Calu3 (cell line): ENCODE results near the gene PACS2. TPM values are rescaled to one million over a fixed set of nuclear protein-coding genes. Genes with fewer than 3 reads are reported as not detected.
A peak's percentile ranks its signal among the peaks of the same experiment; 100 is the strongest.

ENCODE experiments used
- BruUV-seq: library from RNA; stranded (reverse); fragments of 400-500 nt; replicated peaks from 2 replicates; lab custom pipeline; 2021; lab: Mats Ljungman, UMichigan
- CTCF ChIA-PET: fragments of 300-600 bp; sonication (Branson Sonifier 250); formaldehyde crosslinking; loops from one replicate; lab custom pipeline; 2022; ENCODE audit warnings: antibody characterized with exemption; lab: Charles Lee
- DNase-seq: peaks from one replicate; pipeline ENCODE4 v3.0.0; 2022
- H3K27ac Mint-ChIP-seq: one replicate; pipeline ENCODE4 v1.8.0; 2022; ENCODE audit warnings: mixed read lengths; ENCODE audit not compliant: unreplicated experiment
- H3K27me3 Mint-ChIP-seq: one replicate; pipeline ENCODE4 v1.8.0; 2022; ENCODE audit warnings: mixed read lengths; ENCODE audit not compliant: unreplicated experiment
- H3K36me3 Mint-ChIP-seq: one replicate; pipeline ENCODE4 v1.8.0; 2022; ENCODE audit warnings: mild to moderate bottlenecking, moderate library complexity, mixed read lengths; ENCODE audit not compliant: insufficient read depth, unreplicated experiment
- H3K4me1 Mint-ChIP-seq: one replicate; pipeline ENCODE4 v1.8.0; 2022; ENCODE audit warnings: mild to moderate bottlenecking, low read depth, mixed read lengths; ENCODE audit not compliant: unreplicated experiment
- H3K4me3 Mint-ChIP-seq: one replicate; pipeline ENCODE4 v1.8.0; 2022; ENCODE audit warnings: mild to moderate bottlenecking, low read depth, moderate library complexity, mixed read lengths; ENCODE audit not compliant: unreplicated experiment
- H3K9me3 Mint-ChIP-seq: one replicate; pipeline ENCODE4 v1.8.0; 2022; ENCODE audit warnings: low read depth, mixed read lengths; ENCODE audit not compliant: unreplicated experiment
- intact Hi-C: fragments of 100-400 bp; cut with micrococcal nuclease; formaldehyde crosslinking; loops from one replicate; pipeline ENCODE4 v1.10.0; 2022; ENCODE audit not compliant: unreplicated experiment
- total RNA-seq: library from RNA; stranded (reverse); gene quantifications from 2 replicates; pipeline ENCODE4 v1.2.3, GENCODE V29; 2022
- TF ChIP-seq, protein P1 (sequence below): fragments of 200-600 bp; IDR thresholded peaks from one replicate; pipeline ENCODE4 v1.8.0; 2022; ENCODE audit warnings: antibody characterized with exemption; ENCODE audit not compliant: unreplicated experiment

Gene PACS2
- total RNA-seq, 1 experiment from 2014 or later = 77.3 TPM

DNA sequence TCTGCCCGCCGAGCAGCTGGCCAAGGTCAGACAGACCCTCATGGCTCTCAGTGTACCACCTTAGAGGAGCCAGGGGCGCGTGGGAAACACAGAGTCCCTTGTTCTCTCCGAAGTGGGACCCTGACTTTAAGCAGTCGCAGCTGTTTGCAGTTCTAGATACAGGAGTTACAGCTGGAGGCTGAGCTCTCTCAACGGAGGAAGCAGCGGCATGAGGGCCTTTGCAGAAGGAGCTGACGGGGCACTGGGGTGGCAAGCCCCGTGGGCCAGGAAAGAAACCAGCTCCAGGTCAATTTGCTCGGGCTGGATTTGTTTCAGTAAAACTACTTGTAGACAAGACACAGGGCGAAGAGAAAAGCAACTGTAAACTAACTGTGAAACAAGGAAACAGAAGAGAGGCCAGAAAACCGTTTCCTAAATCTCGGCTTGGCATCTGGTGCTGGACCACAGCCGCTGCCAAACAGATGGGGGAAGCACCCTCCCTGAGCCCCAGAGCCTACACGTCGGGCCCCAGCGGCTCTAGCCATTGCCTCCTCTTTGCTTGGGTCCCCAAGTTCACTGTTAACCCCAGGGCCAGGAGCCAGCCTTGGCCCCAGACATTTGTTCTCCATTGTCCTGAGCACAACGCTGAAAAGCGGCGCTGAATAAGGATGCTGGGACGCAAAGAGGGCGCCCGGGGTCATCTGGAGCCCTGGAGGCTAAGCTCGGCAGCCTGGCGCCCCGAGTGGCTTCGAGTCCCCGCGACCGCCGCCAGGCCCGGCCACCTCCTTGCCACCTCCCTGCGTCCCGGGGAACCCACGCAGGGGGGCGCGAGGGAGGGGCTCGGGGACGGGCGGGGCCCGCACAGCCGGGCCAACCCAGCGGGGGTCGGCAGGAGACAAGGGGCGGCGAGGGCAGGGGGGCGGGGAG lies 914 bp upstream of the PACS2 start:
- TF ChIP-seq, protein P1, sequence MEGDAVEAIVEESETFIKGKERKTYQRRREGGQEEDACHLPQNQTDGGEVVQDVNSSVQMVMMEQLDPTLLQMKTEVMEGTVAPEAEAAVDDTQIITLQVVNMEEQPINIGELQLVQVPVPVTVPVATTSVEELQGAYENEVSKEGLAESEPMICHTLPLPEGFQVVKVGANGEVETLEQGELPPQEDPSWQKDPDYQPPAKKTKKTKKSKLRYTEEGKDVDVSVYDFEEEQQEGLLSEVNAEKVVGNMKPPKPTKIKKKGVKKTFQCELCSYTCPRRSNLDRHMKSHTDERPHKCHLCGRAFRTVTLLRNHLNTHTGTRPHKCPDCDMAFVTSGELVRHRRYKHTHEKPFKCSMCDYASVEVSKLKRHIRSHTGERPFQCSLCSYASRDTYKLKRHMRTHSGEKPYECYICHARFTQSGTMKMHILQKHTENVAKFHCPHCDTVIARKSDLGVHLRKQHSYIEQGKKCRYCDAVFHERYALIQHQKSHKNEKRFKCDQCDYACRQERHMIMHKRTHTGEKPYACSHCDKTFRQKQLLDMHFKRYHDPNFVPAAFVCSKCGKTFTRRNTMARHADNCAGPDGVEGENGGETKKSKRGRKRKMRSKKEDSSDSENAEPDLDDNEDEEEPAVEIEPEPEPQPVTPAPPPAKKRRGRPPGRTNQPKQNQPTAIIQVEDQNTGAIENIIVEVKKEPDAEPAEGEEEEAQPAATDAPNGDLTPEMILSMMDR = no peak
- CTCF ChIA-PET = interaction anchor here (0.7 to 1.3 kb wide), 3 partner anchors 13 to 222 kb away, joined by 3 to 7 read pairs (median 4); partner anchors contain the start of gene BRF1
- H3K36me3 Mint-ChIP-seq = peaks cover 21% of the 10 kb centered on the region
- BruUV-seq = no TSS peak
- H3K27ac Mint-ChIP-seq = no peak overlapping the region
- DNase-seq = peak; percentile 29
- intact Hi-C loops = no loop called here
- H3K4me1 Mint-ChIP-seq = peaks cover 15% of the 10 kb centered on the region
- peak overlapping the region; percentile 51 for H3K4me3 Mint-ChIP-seq
- H3K9me3 Mint-ChIP-seq = no peaks in the 10 kb centered on the region
- no peaks in the 10 kb centered on the region for H3K27me3 Mint-ChIP-seq

DNA sequence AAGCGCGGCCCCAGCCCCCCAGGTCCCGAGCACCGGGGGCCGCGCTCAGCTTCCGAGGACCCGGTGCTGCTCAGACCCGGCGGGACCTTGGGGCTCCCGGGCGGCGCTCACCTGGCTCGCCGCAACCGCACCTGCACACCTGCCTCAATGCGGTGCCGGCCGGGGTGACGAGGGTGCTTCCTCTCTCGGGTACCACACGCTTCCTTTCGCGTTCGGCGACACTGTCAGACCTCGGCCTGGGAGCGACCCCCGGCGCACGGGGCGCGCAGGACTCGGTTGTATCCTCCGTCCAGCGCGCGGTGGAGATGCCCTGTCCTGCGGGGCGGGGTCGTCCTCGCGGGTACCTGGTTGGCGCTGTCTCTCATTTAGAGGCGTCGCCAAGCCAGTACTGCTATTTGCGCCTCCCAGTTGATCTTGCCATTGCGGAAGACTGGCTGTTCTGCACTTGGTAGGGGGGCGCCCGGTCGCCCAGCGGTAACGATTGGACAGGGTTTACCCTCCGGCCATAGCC lies 718 bp downstream of the PACS2 start:
- CTCF ChIA-PET = interaction anchor here (1.3 kb wide), 1 partner anchor 14 kb away, joined by 7 read pairs; the partner anchor contains the start of gene BRF1
- intact Hi-C loops = no loop called here

DNA sequence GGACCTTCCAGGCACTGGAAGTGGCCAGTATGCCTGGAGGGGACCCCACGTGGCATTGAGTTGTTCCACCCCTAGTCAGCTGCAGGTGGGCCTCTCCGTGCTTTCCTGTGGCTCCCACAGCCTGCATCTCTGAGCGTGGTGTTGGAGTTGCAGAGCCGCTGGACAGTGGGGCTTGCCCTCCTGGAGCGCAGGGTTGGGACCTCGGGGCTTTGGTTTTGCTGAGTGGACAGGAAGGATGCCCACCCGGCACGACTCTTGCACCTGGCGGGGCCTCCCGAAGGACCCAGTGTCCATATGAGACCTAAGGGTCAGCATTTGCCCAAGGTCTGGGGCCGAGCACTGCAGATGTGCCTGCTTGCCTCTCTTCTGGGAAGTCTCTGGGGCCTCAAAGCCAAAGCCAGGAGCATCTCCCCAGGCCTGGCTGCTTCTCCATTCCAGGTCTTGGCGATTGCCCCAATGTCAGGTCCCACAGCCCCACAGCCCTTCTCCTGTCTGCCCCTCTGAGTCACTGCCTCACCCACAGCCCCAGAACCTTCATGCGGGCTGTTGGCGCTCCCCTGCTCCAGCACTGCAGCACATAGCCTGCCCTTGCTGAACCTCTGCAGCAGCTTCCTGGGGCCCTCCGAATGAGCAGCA lies 1.5 kb downstream of the PACS2 start:
- intact Hi-C loops = no loop called here
- DNase-seq = no peak
- TF ChIP-seq, protein P1 = no peak
- peaks cover 15% of the 10 kb centered on the region for H3K4me1 Mint-ChIP-seq
- H3K9me3 Mint-ChIP-seq = no peaks in the 10 kb centered on the region
- H3K36me3 Mint-ChIP-seq = peaks cover 21% of the 10 kb centered on the region
- H3K27ac Mint-ChIP-seq = no peak overlapping the region
- BruUV-seq = no TSS peak
- H3K27me3 Mint-ChIP-seq = no peaks in the 10 kb centered on the region
- H3K4me3 Mint-ChIP-seq = peak overlapping the region; percentile 94
- CTCF ChIA-PET = no interaction called here

More for the DNA sequence above, 718 bp downstream of the PACS2 start:
- Mint-ChIP-seq H3K27me3 (no peaks in the 10 kb centered on the region), H3K9me3 (no peaks in the 10 kb centered on the region), H3K27ac (no peak overlapping the region), H3K4me3 (peak overlapping the region; percentile 94), H3K36me3 (peaks cover 21% of the 10 kb centered on the region), H3K4me1 (peaks cover 15% of the 10 kb centered on the region)
- no TSS peak for BruUV-seq
- TF ChIP-seq, protein P1 = no peak
- peak; percentile 57 for DNase-seq

DNA sequence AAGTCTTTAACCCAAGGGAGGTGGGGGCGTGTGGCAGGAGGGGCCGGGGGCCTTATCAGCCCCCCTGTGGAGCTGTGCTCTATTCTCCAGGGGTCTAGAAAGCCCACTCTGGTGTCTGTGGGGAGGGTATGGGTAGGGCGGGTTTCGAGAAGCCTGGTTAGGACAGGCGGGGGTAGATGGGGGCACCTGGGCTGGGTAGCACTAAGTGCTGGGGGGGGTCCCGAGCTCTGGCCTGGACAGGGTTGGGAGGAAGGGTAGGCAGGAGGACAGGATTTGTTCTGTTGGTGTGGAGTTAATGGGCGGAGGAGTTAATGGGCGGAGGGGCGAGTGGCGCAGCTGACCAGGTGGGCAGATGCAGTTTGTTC lies 2.0 kb downstream of the PACS2 start:
- no peaks in the 10 kb centered on the region for H3K27me3 Mint-ChIP-seq
- intact Hi-C loops = no loop called here
- no TSS peak for BruUV-seq

More for the DNA sequence above, 2.0 kb downstream of the PACS2 start:
- TF ChIP-seq, protein P1 = no peak
- CTCF ChIA-PET = no interaction called here
- Mint-ChIP-seq H3K4me3 (peak overlapping the region; percentile 94), H3K27ac (no peak overlapping the region), H3K9me3 (no peaks in the 10 kb centered on the region), H3K36me3 (peaks cover 21% of the 10 kb centered on the region), H3K4me1 (peaks cover 15% of the 10 kb centered on the region)
- no peak for DNase-seq
